HG03108 (cell line): ENCODE data around the gene CITED4.
"Not testable (repeated sequence)": the region's sequence is repeated elsewhere in the genome, so short reads cannot be mapped to it uniquely, and the experiment has no call there.

Experiments
- ATAC-seq: cut with Tn5 transposase; IDR thresholded peaks from one replicate; pipeline ENCODE4 v1.9.1; 2021; ENCODE audit warnings: moderate library complexity; ENCODE audit not compliant: unreplicated experiment

CITED4 gene, protein sequence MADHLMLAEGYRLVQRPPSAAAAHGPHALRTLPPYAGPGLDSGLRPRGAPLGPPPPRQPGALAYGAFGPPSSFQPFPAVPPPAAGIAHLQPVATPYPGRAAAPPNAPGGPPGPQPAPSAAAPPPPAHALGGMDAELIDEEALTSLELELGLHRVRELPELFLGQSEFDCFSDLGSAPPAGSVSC

DNA sequence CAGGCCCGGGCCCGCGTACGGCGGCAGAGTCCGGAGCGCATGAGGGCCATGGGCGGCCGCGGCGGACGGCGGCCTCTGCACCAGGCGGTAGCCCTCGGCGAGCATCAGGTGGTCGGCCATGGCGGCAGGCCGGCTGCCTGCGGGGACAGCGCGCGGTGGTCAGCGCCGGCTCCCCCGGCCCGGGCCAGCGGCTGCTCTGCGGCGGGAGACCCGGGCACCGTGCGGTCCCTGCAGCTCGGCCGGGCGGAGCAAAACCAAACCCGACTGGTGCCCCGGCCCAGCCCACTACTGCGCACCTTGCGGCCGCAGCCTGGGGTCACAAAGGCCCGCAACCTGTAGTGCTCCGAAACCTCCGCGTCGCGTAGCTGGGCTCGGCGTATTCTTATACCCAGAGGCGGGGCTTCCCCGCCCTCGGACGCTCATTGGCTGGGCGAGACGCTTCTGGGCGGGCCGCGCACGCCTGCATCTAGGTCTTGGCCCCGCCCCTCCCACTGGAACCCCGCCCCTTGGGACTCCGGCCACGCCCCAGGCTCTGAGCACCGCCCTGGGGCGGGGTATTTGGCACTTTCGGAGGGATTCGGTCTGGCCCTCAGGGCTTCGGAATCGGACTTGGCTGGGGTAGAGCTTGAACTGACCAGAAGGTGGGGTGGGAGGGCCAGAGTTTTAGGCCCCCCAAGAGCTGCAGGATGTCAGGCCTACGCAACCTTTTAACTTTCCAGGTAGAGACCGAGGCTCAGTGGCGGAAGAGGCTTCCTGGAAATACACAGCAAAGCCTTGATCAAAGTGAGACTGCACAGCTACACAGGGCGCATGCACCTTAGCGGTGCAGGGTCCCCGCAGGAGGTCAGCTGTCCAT is at the start of gene CITED4:
CITED4 (minus strand) TSS at position 356 of the 856 bp plus-strand sequence; CDS start at position 120, 236 bp downstream.
- peak; percentile 84 for ATAC-seq

DNA sequence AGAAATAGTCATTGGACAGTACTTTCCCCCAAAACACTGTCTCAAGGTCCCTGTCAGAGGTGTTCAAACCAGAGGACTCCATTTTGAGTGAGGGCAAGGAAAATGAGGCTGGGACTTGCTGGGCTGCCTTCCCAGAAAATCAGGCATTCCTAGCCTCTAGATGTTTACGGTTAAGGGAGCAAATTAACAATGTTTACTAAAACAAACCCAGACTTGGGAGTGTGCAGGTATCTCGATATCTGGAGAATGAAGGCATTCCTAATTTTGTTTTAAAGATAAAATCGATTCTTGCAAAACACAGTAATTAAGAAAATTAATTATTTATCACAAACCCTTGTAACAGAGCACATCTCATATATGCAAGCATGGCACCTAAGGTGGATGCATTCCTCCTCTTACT is 48.9 kb upstream of the CITED4 start:
- no peak for ATAC-seq

DNA sequence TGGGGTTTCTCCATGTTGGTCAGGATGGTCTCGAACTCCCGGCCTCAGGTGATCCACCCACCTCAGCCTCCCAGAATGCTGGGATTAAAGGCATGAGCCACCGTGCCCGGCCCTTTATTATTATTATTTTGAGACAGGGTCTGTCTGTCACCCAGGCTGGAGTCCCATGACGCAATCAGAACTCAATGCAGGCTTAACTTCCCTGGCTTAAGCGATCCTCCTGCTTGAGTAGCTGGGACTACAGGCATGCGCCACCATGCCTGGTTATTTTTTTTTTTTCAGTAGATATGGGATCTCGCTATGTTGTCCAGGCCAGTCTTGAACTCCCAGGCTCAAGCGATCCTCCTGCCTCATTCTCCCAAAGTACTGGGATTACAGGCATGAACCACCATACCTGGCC is 47.1 kb upstream of the CITED4 start:
- ATAC-seq, result no peak

DNA sequence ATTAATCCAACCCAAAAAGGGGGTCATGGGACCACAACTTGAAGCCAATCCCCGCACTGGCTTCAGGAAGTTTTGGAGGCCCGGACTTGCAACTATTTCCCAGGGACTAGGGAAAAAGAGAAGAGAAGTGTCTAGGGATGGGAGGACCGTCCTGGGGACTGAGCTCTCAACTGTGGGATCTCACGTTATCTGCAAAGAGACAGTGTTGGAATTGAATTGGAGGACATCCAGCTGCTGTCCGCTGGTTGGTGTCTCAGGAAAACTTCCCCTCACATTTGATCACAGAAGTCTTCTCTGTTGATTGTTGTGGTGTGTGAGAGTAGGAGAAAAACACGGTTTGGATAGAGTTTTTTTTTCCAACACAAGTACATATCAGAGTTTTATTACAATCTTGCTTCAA is 46.2 kb upstream of the CITED4 start:
- no peak for ATAC-seq

DNA sequence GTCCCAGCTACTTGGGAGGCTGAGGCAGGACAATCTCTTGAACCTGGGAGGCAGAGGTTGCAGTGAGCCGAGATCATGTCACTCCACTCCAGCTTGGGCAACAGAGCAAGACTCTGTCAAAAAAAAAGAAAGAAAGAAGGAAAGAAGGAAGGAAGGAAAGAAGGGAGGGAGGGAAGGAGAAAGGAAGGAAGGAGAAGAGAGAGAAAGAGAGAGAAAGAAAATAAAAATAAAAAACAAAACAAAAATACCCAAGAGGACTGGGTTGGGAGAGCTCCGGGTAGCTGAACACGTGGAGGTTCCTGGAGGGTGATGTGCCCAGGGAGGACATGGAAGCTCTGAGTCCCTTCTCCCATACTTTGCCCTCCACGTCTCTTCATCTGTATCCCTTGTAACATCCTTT is 45.7 kb upstream of the CITED4 start:
- ATAC-seq, result no peak

DNA sequence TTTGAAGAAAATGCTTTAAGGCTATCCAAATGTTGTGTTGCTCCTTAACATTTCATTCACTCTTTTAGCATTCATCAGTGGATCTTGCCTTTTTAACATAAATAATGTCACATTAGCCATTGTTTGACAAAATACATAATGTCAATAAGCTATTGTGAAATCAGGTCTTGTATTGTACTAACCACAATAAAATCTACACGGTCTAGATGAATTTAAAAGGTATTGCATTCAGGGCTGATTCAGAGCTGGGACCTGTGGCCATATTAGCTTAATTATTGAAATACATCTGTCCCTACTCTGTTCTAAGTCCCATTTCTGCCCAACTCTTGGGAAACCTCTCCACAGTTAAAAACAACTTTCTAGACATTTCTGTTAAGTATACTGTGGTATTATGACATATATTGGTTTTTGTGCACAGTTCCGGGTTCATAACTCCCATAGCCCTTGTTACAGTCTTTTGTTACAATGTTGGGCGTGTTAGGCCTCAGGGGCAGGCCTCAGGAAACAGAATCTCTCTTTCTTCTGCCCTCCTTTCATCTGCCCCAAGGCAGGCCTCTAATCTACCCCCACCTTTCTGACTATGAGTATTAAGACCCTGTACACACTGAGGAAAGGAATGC is 44.7 kb upstream of the CITED4 start:
- ATAC-seq, result no peak

DNA sequence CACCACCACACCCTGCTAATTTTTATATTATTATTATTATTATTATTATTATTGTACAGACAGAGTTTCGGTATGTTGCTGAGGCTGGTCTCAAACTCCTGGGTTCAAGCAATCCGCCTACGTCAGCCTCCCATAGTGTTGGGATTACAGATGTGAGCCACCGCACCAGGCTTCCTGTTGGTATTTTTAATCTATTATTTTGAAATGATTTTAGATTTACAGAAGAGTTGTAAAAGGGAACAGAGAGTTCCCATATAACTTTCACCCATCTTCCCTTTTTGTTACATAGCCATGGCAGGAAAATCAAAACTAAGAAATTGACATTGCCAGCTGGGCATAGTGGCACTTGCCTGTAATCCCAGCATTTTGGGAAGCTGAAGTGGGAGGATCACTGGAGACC is 42.9 kb upstream of the CITED4 start:
- ATAC-seq, result no peak

DNA sequence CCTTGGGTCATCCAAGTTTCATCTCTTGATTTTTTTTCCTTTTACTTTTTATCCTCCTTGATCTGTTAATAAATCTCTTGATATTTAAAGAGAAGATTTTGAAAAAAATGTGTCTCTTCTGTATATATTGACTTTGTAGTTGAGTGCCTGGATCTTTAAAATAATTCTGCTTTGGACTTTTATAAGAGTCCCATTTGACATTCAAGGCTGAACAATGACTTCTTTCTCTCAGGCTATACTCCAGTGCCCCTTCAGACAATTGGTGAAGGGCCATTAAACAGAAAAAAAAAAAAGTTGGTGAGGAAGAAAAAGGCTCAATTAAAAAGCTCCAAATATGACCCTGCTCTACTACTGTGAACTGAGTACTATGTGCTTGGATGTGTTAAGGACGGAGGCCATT is 40.9 kb upstream of the CITED4 start:
- ATAC-seq, result no peak

DNA sequence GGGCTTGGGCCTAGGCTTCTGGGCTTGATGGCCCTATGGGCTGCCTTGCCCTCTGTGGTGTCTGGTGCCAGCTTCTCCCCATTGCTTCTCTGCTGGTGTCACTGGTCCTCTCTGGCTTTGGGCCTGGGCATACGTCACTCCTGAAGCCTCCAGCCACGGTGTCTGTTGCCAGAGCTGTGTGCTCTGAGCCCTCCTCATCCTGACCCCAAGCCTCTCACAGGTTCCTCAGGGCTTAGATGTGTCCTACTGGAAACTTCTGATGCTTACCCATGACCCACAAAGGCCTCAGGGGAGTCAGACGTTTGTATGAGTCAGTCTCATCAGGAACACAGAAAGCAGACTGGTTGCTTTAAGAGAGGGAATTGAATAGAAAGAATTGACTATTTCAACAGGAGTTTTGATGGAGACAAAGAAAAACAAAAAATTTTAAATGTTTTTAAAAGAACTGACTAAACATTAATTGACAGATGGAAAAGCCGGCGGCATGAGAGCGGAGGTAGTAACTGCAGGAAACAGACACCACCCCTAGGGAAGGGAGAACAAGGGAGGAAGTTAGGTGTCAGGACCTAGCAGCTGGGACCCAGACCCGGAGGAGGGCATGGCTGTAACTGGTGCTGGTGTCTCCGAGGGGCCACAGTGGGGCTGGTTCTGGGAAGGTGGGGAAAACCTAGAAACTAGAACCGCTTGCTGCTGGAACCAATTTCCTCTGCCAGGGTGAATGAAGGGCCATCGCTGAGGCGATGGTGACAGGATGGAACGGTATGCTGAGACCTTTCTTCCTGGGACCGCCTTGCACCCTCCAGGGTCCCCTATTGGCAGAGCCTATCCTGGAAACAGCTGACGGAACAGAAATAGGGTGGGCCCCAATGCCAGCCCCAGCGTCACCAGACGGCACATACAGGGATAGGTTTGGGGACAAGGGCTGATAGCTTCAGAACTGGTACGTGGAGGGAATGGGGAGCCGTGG is 40.0 kb upstream of the CITED4 start:
- no peak for ATAC-seq

DNA sequence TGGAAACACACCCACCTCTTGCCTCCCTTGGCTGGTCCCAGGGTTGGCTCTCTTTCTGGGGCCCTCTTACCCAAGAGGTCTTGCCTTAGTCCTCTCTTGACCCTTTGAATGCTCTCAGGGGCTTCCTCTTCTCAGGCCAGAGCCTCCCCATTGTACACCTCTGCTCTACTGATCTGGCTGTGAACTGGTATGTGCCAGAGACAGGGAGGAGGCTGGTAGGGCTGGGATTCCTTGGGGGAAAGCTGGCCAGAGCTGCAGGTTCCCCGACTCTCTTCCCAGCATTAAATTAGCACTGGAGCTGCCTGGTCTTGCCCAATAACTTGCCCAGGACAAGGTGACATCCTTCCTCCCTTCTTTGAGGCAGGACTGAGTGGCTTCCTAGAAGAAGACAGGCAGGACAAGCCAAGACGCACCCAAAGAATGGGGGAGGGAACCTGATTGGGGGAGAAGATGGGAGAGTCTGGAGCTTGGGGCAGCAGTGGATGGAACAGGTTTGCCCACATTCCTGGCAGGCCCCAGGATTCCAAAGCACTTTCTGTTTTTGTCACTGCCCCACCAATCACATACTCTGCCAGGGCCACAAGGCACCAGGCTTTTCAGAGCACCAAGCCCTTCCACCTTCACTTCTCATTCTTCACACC is 37.2 kb upstream of the CITED4 start:
- ATAC-seq, result no peak

DNA sequence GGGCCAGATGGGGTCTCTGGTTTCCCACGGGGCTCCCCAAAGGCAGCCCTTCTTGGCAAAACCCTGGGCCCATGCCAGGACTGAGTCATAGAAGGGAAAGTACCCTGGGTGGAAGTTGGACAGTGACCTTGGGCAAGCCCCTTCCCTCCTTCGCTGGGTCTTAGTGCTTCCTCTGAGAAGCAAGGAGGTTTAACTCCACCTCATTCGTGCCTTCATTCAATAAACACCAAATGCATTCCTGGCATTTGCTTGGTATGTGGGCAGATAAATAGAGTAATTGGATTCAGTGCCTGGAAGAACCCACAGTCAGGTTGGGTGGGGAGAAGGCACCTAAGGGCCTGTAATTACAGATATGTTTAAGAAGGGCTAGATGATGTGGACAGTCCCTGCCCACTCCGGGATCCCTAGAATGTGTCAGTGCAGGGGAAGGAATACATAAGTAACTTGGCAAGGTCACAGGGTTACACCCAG is 36.3 kb upstream of the CITED4 start:
- ATAC-seq, result no peak

DNA sequence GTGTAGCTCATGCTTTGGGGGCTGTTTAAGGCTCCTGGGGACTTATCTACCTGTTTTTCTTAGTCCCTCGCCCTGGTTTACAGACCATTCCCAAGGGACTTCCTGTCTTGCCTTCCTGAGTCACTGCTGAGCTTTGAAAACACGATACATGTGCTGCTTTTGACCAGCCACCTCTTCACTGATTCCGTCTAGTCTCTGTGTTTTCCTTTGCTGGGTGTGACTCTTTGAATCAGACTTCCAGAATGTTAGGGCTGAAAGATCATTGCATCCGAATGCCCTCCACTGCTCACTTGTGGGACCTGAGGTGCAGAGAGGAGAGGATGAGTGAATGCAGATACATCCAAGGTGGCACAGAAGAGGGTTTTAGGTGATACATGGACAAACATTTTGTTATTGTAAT is 35.4 kb upstream of the CITED4 start:
- no peak for ATAC-seq

DNA sequence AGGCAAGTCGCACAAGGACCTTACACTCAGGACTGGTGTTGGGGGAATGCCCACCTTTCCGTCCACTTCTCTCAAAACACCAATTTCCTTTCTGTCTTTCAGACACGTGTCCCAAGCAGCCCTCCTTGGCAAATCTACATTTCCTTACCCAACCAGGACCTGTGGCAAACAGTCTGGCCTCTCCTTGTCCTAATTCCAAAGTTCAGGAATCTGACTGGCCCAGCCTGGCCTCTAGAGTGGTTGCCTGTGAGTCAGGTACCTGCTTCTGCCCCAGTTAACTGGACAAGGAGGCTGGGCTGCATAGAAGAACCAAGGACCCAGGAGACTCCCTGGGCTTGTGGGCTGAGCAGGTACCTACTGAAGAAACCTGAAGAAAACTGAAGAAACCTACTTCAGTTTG is 34.3 kb upstream of the CITED4 start:
- ATAC-seq, result no peak

DNA sequence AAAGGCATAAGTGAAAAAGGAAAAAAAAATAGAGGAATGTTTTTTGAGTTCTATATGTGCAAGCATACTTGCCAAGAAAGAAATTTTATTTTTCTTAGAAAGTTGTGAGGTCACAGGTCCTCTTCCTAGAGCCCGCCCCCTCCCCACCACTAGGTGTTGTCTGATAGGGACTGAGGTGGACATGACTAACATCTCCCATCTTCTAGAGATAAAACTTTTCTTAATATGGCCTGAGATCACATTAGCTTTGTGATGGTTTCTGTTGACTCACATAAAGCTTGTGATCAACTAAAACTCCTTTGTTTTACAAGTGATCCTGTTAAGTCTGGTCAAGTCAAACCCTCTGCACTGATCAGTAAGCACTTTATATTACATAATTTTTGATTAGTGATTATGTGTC is 33.4 kb upstream of the CITED4 start:
- ATAC-seq, result no peak

DNA sequence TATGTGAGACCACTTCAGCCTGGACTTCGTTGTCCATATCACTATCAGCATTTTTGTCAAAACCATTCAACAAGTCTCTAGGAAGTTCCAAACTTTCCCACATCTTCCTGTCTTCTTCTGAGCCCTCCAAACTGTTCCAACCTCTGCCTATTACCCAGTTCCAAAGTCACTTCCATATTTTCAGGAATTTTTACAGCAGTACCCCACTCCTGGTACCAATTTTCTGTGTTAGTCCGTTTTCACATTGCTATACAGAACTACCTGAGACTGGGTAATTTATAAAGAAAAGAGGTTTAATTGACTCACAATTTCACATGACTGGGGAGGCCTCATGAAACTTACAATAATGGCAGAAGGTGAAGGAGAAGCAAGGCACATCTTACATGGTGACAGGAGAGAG is 32.7 kb upstream of the CITED4 start:
- ATAC-seq, result not testable (repeated sequence)

DNA sequence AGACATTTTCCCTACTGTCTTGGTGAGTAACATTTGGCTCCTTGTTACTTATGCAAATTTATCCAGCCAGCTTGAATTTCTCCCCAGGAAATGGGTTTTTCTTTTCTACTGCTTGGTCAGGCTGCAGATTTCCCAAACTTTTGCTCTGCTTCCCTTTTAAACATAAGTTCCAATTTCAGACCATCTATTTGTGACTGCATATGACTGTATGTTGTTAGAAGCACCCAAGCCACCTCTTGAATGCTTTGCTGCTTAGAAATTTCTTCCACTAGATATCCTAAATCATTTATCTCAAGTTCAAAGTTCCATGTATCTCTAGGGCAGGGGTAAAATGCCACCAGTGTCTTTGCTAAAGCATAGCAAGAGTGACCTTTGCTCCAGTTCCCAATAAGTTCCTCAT is 32.3 kb upstream of the CITED4 start:
- ATAC-seq, result no peak

DNA sequence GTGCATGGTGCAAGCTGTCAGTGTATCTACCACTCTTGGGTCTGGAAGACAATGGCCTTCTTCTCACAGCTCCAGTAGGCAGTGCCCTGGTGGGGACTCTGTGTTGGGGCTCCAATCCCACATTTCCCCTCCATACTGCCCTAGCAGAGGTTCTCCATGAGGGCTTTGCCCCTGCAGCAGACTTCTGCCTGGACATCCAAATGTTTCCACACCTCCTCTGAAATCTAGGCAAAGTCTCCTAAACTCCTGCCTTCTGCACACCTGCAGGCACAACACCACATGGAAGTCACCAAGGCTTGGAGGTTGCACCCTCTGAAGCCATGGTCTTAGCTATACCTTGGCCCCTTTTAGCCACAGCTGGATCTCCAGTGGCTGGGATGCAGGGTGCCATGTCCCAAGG is 31.8 kb upstream of the CITED4 start:
- ATAC-seq, result no peak

DNA sequence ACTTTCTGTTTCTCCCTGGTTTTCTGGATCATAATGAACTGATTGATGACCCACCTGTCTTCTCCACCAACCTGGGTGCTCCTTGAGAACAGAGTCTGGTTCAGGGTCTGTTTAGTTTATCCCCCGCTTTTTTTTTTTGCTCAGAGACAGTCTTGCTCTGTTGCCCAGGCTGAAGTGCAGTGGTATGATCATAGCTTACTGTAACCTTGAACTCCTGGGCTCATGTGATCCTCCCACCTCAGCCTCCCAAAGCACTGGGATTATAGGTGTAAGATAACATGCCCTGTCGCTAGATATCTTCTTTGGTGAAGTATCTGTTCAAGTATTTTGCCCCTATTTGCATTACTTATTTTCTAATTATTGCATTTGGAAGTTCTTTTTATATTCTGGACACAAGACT is 30.2 kb upstream of the CITED4 start:
- ATAC-seq, result no peak

DNA sequence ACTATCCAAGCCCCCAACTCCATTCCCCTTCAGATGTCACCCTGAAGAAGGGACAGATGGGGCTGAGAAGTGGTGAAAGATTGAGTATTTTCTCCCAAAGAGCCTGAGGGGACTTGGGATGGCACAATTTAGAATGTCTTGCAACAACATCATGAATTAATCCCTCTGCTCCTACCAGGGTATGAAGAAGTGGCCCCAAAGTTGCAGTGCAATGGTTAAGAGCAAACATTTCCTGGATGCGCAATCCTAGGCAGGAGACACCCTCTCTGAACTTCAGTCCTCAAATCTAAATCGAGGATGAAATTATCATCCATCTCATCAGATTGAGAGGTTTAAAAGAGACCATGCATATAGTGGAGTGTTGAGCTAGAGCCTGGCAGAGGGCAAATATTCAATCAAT is 28.6 kb upstream of the CITED4 start:
- no peak for ATAC-seq

DNA sequence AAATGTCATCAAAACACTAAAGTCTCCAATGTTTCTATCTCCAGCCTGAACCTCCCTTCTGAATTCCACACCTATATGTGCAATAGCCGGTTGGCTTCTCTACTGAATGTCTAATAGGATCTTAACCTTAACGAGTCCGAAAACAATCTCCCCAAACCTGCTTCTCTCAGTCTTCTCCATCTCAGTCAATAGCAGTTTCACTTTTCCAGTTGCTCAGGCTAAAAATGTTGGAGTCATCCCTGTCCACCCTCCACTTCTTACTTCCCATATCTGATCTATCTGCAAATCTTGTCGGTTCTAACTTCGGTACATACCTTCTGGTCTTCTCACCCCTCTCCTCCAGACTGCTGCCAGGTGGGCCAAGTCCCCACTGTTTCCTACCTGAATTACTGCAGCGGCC is 25.5 kb upstream of the CITED4 start:
- ATAC-seq, result no peak

DNA sequence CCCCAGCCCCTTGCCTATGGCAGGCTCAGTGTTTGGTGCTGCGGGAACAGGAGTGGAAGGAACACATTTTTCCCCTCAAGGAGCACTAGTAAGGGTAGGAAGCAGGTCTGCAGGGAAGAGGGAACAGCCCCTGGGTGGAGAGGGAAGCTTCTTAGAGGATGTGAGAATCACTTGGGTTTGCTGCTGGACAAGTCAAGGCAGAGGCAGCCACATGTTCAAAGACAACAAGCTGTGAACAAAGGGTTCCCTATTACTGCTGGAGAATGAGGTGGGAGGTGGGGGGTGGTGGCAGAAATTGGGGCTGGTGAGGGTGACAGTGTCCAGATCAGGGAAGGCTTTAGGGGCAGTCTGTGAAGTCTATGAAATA is 24.8 kb upstream of the CITED4 start:
- no peak for ATAC-seq
